ENCODE data around the gene KRT76.

GRCh38 chr12:52795694-52796428, 18.7 kb upstream of the KRT76 start, which contains the start of gene KRT3:
- no peak for TF ChIP-seq POLR2A (IDR thresholded peaks at IDR 0.05)
- TF ChIP-seq CTCF (IDR thresholded peaks at IDR 0.05 in 8 of 11, conservative IDR thresholded peaks at IDR 0.05 in 3 of 11): no peak

Data from spleen (tissue), 7 donors.